IPS DF 4.7 (cell line): Measurements from ENCODE around the gene SLC6A3.

Experiments
- DNase-seq: peaks from one replicate; pipeline ENCODE4 v3.0.0-alpha.2; 2013; ENCODE audit warnings: low spot score; ENCODE audit errors: extremely low read depth

SLC6A3 gene

GRCh38 chr5:1445313-1445688 lies at the start of gene SLC6A3:
TSS of gene SLC6A3 (minus strand) at chr5:1445440. CDS start at chr5:1443197, 2,243 bp downstream.
- no peak for DNase-seq

- no peak for DNase-seq
These were observed 48.7 kb upstream of the SLC6A3 start for GRCh38 chr5:1493941-1494340.

- no peak for DNase-seq
These were observed 48.2 kb upstream of the SLC6A3 start for GRCh38 chr5:1493413-1493812.

- no peak for DNase-seq
These were observed 47.5 kb upstream of the SLC6A3 start for GRCh38 chr5:1492757-1493156.

GRCh38 chr5:1490376-1490775 lies 45.1 kb upstream of the SLC6A3 start:
- no peak for DNase-seq

DNA sequence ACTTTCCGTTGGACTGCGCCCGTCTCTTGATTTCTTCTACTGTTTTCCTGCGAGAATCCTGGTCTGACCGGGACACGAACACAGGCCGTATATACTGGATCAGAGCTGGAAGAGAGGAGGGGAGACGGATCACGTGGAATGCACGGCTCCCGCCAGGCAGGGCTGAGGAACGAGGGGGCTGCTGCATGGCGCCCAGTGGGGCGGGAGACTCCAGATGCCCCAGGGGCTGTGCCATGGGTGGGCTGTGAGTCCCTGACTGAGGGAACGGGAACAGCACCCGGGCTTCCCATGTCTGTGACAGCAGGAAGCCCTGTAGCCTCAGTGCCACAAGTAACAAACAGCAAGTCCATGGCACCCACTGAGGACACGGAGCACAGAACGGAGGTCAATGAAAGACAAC lies 44.5 kb upstream of the SLC6A3 start:
- no peak for DNase-seq

GRCh38 chr5:1488882-1489680 lies 43.8 kb upstream of the SLC6A3 start:
- DNase-seq = no peak

GRCh38 chr5:1487079-1487764 lies 42.0 kb upstream of the SLC6A3 start:
- DNase-seq = no peak

- no peak for DNase-seq
These were observed 41.0 kb upstream of the SLC6A3 start for GRCh38 chr5:1486271-1486670.

DNA sequence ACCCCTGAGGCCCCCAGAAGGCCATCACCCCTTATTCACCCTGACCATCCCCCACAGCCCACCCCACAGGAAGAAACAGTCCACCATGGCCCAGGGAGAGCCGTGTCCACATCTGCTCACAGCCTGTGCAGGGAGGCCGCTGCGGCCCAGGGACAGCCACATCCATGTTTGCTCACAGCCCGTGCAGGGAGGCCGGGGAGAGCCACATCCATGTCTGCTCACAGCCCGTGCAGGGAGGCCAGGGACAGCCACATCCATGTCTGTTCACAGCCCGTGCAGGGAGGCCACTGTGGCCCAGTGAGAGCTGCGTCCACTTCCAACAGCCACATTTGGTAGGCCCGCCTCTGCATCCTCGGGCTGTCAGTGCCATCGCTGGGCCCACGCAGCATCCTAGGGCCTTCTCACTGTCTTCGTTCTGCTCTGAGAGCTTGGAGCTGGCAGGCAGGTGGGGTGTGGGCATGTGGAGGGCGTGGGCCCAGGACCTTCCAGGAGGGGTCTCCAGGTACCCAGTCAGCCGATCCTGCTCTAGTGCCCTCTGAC lies 40.4 kb upstream of the SLC6A3 start:
- no peak for DNase-seq

- DNase-seq = no peak
These were observed 39.7 kb upstream of the SLC6A3 start for GRCh38 chr5:1484730-1485578.

GRCh38 chr5:1483856-1484729 lies 38.9 kb upstream of the SLC6A3 start:
- no peak for DNase-seq

- DNase-seq = no peak
These were observed 37.8 kb upstream of the SLC6A3 start for GRCh38 chr5:1483064-1483463.

- DNase-seq = no peak
These were observed 36.7 kb upstream of the SLC6A3 start for GRCh38 chr5:1481959-1482331.

- no peak for DNase-seq
These were observed 36.2 kb upstream of the SLC6A3 start for GRCh38 chr5:1481266-1481958.

DNA sequence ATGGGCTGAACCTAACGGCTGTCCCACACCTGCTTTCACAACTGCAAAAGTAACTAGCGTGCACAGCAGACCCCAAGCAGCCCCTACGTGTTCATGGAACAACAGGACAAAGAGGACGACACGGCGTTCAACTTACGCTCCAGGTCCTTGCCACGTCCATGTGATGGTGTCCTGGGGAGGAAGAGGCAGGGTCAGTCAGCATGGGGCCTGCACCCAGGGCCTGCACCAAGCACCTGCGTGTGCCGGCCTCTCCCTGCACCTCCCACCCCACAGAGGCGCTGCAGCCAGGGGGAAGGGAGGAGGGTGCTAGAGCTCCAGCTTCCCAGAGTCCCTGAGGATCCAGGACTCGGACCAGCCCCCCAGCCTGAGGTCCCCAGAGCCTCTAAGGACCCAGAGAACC lies 35.6 kb upstream of the SLC6A3 start:
- DNase-seq = no peak

- DNase-seq = no peak
These were observed 35.0 kb upstream of the SLC6A3 start for GRCh38 chr5:1480217-1480616.

- no peak for DNase-seq
These were observed 34.4 kb upstream of the SLC6A3 start for GRCh38 chr5:1479581-1480188.

DNA sequence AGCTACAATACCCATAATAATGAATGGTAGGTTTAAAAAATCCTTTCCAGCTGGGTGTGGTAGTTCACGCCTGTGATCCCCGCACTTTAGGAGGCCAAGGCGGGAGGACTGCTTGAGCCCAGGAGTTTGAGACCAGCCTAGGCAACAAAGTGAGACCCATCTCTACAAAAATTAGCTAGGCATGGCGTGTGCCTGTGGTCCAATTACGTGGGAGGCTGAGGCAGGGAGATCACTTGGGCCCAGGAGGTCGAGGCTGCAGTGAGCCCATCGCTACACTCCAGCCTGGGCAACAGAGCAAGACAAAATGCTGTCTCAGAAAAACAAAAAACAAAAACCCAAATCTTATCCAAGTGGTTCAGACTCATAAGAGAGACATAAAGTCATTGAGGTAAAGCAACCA lies 33.8 kb upstream of the SLC6A3 start:
- DNase-seq = no peak
